ENCODE results near the gene SCLT1. TPM values are rescaled to one million over a fixed set of nuclear protein-coding genes. Genes with fewer than 3 reads are reported as not detected.
A peak's percentile ranks its signal among the peaks of the same experiment; 100 is the strongest.

The SCLT1 gene
- polyA plus RNA-seq, 3 donors, result 14.8 to 20.1 (median 17.9) TPM

GRCh38 chr4:129082302-129082701 is 11.0 kb downstream of the SCLT1 start:
- no peak for DNase-seq
- no peak overlapping the region for H2AFZ ChIP-seq (ENCODE audit: insufficient read depth, low read depth, low read length, poor library complexity, severe bottlenecking)
- H4K20me1 ChIP-seq (ENCODE audit: insufficient read depth, low read length), result peaks cover 37% of the 10 kb centered on the region
- no peaks in the 10 kb centered on the region for H3K4me1 ChIP-seq (ENCODE audit: control insufficient read depth in 1 of 2, insufficient read depth in 2 of 2, low read length in 2 of 2)
- H3K4me3 ChIP-seq (replicated peaks in 1 of 3; ENCODE audit: low read depth in 2 of 3, low read length in 3 of 3), result no peak overlapping the region
- no peak overlapping the region for H3K4me2 ChIP-seq (replicated peaks; ENCODE audit: extremely low read depth, low read length, poor library complexity, severe bottlenecking)
- Mint-ChIP-seq H3K27me3 (ENCODE audit: low read depth in 3 of 3) (no peaks in the 10 kb centered on the region), H3K9me3 (peaks cover 19 to 40% (median 25%) of the 10 kb centered on the region in 7 donors), H3K36me3 (peaks cover 57 to 65% of the 10 kb centered on the region in 2 donors), H3K4me3 (no peak overlapping the region), H3K4me1 (peaks cover 21% of the 10 kb centered on the region), H3K27ac (peak overlapping the region in 4 of 7 donors; percentile 22 to 61 (median 40))
- peaks cover 93% of the 10 kb centered on the region for H3K79me2 ChIP-seq (ENCODE audit: insufficient read depth, low read length)
- H3K9me3 ChIP-seq (replicated peaks in 1 of 2; ENCODE audit: control insufficient read depth in 1 of 2, insufficient read depth in 1 of 2, low read length in 2 of 2), result peaks cover 25% of the 10 kb centered on the region in 2 donors
- no peak for TF ChIP-seq CTCF (IDR thresholded peaks at IDR 0.05)
- H3K27me3 ChIP-seq (ENCODE audit: control insufficient read depth in 2 of 2, insufficient read depth in 2 of 2, low read length in 2 of 2), result no peaks in the 10 kb centered on the region
- H3K9ac ChIP-seq (ENCODE audit: insufficient read depth, low read length, poor library complexity, severe bottlenecking), result no peak overlapping the region
- intact Hi-C loops (cut with micrococcal nuclease), result no loop called here
- no CpG with 5 or more reads among the region's 5 CpGs for WGBS (ENCODE audit: insufficient coverage)
- peak overlapping the region in 1 of 2 donors; percentile 10 for H3K27ac ChIP-seq (ENCODE audit: low read depth in 1 of 2, low read length in 2 of 2)
- peaks cover 39 to 57% of the 10 kb centered on the region in 2 donors for H3K36me3 ChIP-seq (replicated peaks in 1 of 2; ENCODE audit: control insufficient read depth in 1 of 2, insufficient read depth in 2 of 2, low read length in 2 of 2)

GRCh38 chr4:129080129-129080528 is 13.2 kb downstream of the SCLT1 start:
- Mint-ChIP-seq H3K4me3 (no peak overlapping the region), H3K4me1 (peaks cover 16% of the 10 kb centered on the region)

More at GRCh38 chr4:129080129-129080528, 13.2 kb downstream of the SCLT1 start:
- Histone ChIP-seq H3K79me2 (ENCODE audit: insufficient read depth, low read length) (peaks cover 83% of the 10 kb centered on the region), H4K20me1 (ENCODE audit: insufficient read depth, low read length) (peaks cover 17% of the 10 kb centered on the region), H3K36me3 (replicated peaks in 1 of 2; ENCODE audit: control insufficient read depth in 1 of 2, insufficient read depth in 2 of 2, low read length in 2 of 2) (peaks cover 44 to 67% of the 10 kb centered on the region in 2 donors), H3K4me3 (replicated peaks in 1 of 3; ENCODE audit: low read depth in 2 of 3, low read length in 3 of 3) (no peak overlapping the region), H3K9me3 (replicated peaks in 1 of 2; ENCODE audit: control insufficient read depth in 1 of 2, insufficient read depth in 1 of 2, low read length in 2 of 2) (peaks cover 25% of the 10 kb centered on the region in 2 donors), H3K4me1 (ENCODE audit: control insufficient read depth in 1 of 2, insufficient read depth in 2 of 2, low read length in 2 of 2) (no peaks in the 10 kb centered on the region), H3K27ac (ENCODE audit: low read depth in 1 of 2, low read length in 2 of 2) (no peak overlapping the region), H2AFZ (ENCODE audit: insufficient read depth, low read depth, low read length, poor library complexity, severe bottlenecking) (no peak overlapping the region), H3K9ac (ENCODE audit: insufficient read depth, low read length, poor library complexity, severe bottlenecking) (no peak overlapping the region), H3K4me2 (replicated peaks; ENCODE audit: extremely low read depth, low read length, poor library complexity, severe bottlenecking) (no peak overlapping the region), H3K27me3 (ENCODE audit: control insufficient read depth in 2 of 2, insufficient read depth in 2 of 2, low read length in 2 of 2) (no peaks in the 10 kb centered on the region)
- H3K36me3 Mint-ChIP-seq, result peaks cover 59 to 65% of the 10 kb centered on the region in 2 donors
- no peaks in the 10 kb centered on the region for H3K27me3 Mint-ChIP-seq (ENCODE audit: low read depth in 3 of 3)
- peaks cover 17 to 37% (median 25%) of the 10 kb centered on the region in 7 donors for H3K9me3 Mint-ChIP-seq
- H3K27ac Mint-ChIP-seq, result peak overlapping the region in 1 of 7 donors; percentile 17
- TF ChIP-seq CTCF (IDR thresholded peaks at IDR 0.05), result no peak
- no peak for DNase-seq
- intact Hi-C loops (cut with micrococcal nuclease), result no loop called here
